HepG2 (cell line): ENCODE data around the gene TSR1. TPM values are rescaled to one million over a fixed set of nuclear protein-coding genes. Genes with fewer than 3 reads are reported as not detected.

Experiments used
- CERS6 ChIP-seq: sonication (generic); formaldehyde crosslinking; IDR thresholded peaks from 2 replicates; pipeline ENCODE4 v1.5.0; 2020; ENCODE audit warnings: missing genetic modification reagents
- CHD2 ChIP-seq: IDR thresholded peaks from 2 replicates; pipeline ENCODE4 v1.6.1; 2011; ENCODE audit warnings: low read depth, low read length, improper control_type of control experiment
- FIP1L1 ChIP-seq: fragments of 200-400 bp; formaldehyde crosslinking; IDR thresholded peaks from 2 replicates; pipeline ENCODE4 v1.6.1; 2018; ENCODE audit warnings: low read depth, mild to moderate bottlenecking, low read length, moderate library complexity, borderline replicate concordance; ENCODE audit not compliant: insufficient read depth
- GATAD1 ChIP-seq: IDR thresholded peaks from 2 replicates; pipeline ENCODE4 v1.6.1; 2016; ENCODE audit warnings: missing genetic modification reagents, missing compliant biosample characterization
- GZF1 ChIP-seq: sonication (generic); formaldehyde crosslinking; IDR thresholded peaks from 2 replicates; pipeline ENCODE4 v1.5.1; 2020; ENCODE audit warnings: mild to moderate bottlenecking, missing genetic modification reagents
- HHEX ChIP-seq: IDR thresholded peaks from 2 replicates; pipeline ENCODE4 v1.6.1; 2016; ENCODE audit warnings: control low read depth
- HOXA5 ChIP-seq: sonication (generic); formaldehyde crosslinking; IDR thresholded peaks from 2 replicates; pipeline ENCODE4 v1.4.0; 2020; ENCODE audit warnings: missing genetic modification reagents
- KMT2A ChIP-seq: sonication (generic); formaldehyde crosslinking; IDR thresholded peaks from 2 replicates; pipeline ENCODE4 v1.4.0; 2020; ENCODE audit warnings: missing genetic modification reagents
- MED13 ChIP-seq: sonication (generic); formaldehyde crosslinking; IDR thresholded peaks from 2 replicates; pipeline ENCODE4 v1.5.0; 2020; ENCODE audit warnings: missing genetic modification reagents
- MIER3 ChIP-seq: IDR thresholded peaks from 2 replicates; pipeline ENCODE4 v1.6.1; 2016; ENCODE audit warnings: missing compliant biosample characterization, borderline replicate concordance
- MYNN ChIP-seq: sonication (generic); formaldehyde crosslinking; IDR thresholded peaks from 2 replicates; pipeline ENCODE4 v1.4.0; 2020; ENCODE audit warnings: mild to moderate bottlenecking, low read depth, missing genetic modification reagents
- POLR2AphosphoS5 ChIP-seq: IDR thresholded peaks from 2 replicates; pipeline ENCODE4 v1.6.1; 2012; ENCODE audit warnings: low read depth, low read length
- SNAPC4 ChIP-seq: sonication (generic); formaldehyde crosslinking; IDR thresholded peaks from 2 replicates; pipeline ENCODE4 v1.4.0; 2020; ENCODE audit warnings: mild to moderate bottlenecking, missing genetic modification reagents
- SOX5 ChIP-seq: IDR thresholded peaks from 2 replicates; pipeline ENCODE4 v1.6.1; 2016; ENCODE audit warnings: borderline replicate concordance
- ZBTB25 ChIP-seq: IDR thresholded peaks from 2 replicates; pipeline ENCODE4 v1.6.1; 2018; ENCODE audit warnings: missing genetic modification reagents
- ZFP90 ChIP-seq: sonication (generic); formaldehyde crosslinking; IDR thresholded peaks from 2 replicates; pipeline ENCODE4 v1.8.0; 2022; ENCODE audit warnings: missing genetic modification reagents, mild to moderate bottlenecking, inconsistent platforms, borderline replicate concordance
- ZGPAT ChIP-seq: IDR thresholded peaks from 2 replicates; pipeline ENCODE4 v1.6.1; 2016; ENCODE audit warnings: mild to moderate bottlenecking
- ZNF510 ChIP-seq: sonication (generic); formaldehyde crosslinking; IDR thresholded peaks from 2 replicates; pipeline ENCODE4 v1.4.0; 2020; ENCODE audit warnings: low read depth, mild to moderate bottlenecking, missing genetic modification reagents
- ZNF572 ChIP-seq: sonication (generic); formaldehyde crosslinking; IDR thresholded peaks from 2 replicates; pipeline ENCODE4 v1.5.1; 2020; ENCODE audit warnings: mild to moderate bottlenecking, missing genetic modification reagents
- ZNF704 ChIP-seq: sonication (generic); formaldehyde crosslinking; IDR thresholded peaks from 2 replicates; pipeline ENCODE4 v1.8.1; 2023; ENCODE audit warnings: mild to moderate bottlenecking, inconsistent platforms, moderate library complexity, missing genetic modification reagents, borderline replicate concordance
- ZNF816 ChIP-seq: sonication (generic); formaldehyde crosslinking; IDR thresholded peaks from 2 replicates; pipeline ENCODE4 v1.8.0; 2022; ENCODE audit warnings: missing genetic modification reagents, mild to moderate bottlenecking, borderline replicate concordance
- ZNF879 ChIP-seq: sonication (generic); formaldehyde crosslinking; IDR thresholded peaks from 2 replicates; pipeline ENCODE4 v1.8.1; 2023; ENCODE audit warnings: missing genetic modification reagents
- polyA plus RNA-seq, 8 experiments: library from polyadenylated mRNA; depleted of rRNA in 3 of 8; stranded (reverse) in 7 of 8; unstranded in 1 of 8; fragments of >200 nt; fragmentation: Illumina TruSeq in 4 of 8; extraction: Trizol in 4 of 8; gene quantifications; 2 replicates each; pipeline versions ENCODE4 v1.2.1 to v1.2.3, GENCODE V29; 2011 to 2016; ENCODE audit warnings: low read depth in 4 of 8, missing spikeins in 1 of 8, mixed read lengths in 1 of 8; ENCODE audit not compliant: insufficient read depth in 1 of 8
- total RNA-seq, 5 experiments: library from RNA; depleted of rRNA; stranded (reverse); fragments of >200 nt; fragmentation: Illumina TruSeq; extraction: Trizol; gene quantifications; 2 replicates each; pipeline ENCODE4 v1.2.3, GENCODE V29; 2016; ENCODE audit warnings: low read depth in 1 of 5

The TSR1 gene
- total and polyA plus RNA-seq, 2 of the 13 experiments (the other 11 are each of a cell fraction or from before 2014, with no cell fraction given): 7.1 to 65.8 TPM

- TF ChIP-seq SNAPC4 (CRISPR knock-in tag) (no peak), ZNF816 (no peak), CERS6 (no peak), MYNN (CRISPR knock-in tag) (no peak), GATAD1 (CRISPR knock-in tag) (0 out of 2 replicates have a peak, but pooled peaks have one; percentile 3), MIER3 (CRISPR knock-in tag) (0 out of 2 replicates have a peak, but pooled peaks have one; percentile 2), ZNF879 (no peak), CHD2 (no peak), ZBTB25 (CRISPR knock-in tag) (no peak), ZNF704 (CRISPR knock-in tag) (no peak), KMT2A (CRISPR knock-in tag) (no peak), ZNF510 (CRISPR knock-in tag) (no peak), HOXA5 (CRISPR knock-in tag) (no peak), POLR2AphosphoS5 (no peak), SOX5 (CRISPR knock-in tag) (no peak), MED13 (CRISPR knock-in tag) (no peak), ZFP90 (CRISPR knock-in tag) (no peak), FIP1L1 (no peak), GZF1 (CRISPR knock-in tag) (no peak), ZNF572 (CRISPR knock-in tag) (0 out of 2 replicates have a peak, but pooled peaks have one; percentile 50), HHEX (no peak), ZGPAT (CRISPR knock-in tag) (0 out of 2 replicates have a peak, but pooled peaks have one; percentile 1)
- TF ChIP-seq, all 625 proteins: peak for 8
Measured at GRCh38 chr17:2338315-2338657, 2.0 kb upstream of the TSR1 start (continued).
